Kidney (tissue), 14 donors: ENCODE measurements around the gene RAP1GDS1. TPM values are rescaled to one million over a fixed set of nuclear protein-coding genes. Genes with fewer than 3 reads are reported as not detected.

ENCODE experiments used
- DNase-seq, 5 donors: peaks; one replicate each; pipeline ENCODE4 v3.0.0-alpha.2; 2013 to 2020
- FAIRE-seq: peaks from 2 replicates; lab custom pipeline; 2012; peaks lifted over from hg19 to GRCh38; lab: Jason Lieb, UNC
- H3K27ac ChIP-seq, 2 donors: one replicate each; pipeline ENCODE4 v1.7.0; 2013; ENCODE audit warnings: low read depth in 2 of 2, low read length in 2 of 2, inconsistent platforms in 1 of 2
- H3K27me3 ChIP-seq: one replicate; pipeline ENCODE4 v1.7.1; 2013; ENCODE audit warnings: low read length, inconsistent platforms; ENCODE audit not compliant: control insufficient read depth, insufficient read depth
- H3K36me3 ChIP-seq, 3 donors: one replicate each; pipeline versions ENCODE4 v1.7.0 to v1.7.1; 2013; ENCODE audit warnings: low read length in 3 of 3, control low read depth in 1 of 3, inconsistent platforms in 1 of 3; ENCODE audit not compliant: insufficient read depth in 3 of 3, control insufficient read depth in 2 of 3
- H3K4me1 ChIP-seq, 3 donors: one replicate each; pipeline versions ENCODE4 v1.7.0 to v1.7.1; 2013; ENCODE audit warnings: low read length in 3 of 3, inconsistent platforms in 1 of 3, low read depth in 1 of 3; ENCODE audit not compliant: control insufficient read depth in 2 of 3, insufficient read depth in 2 of 3
- H3K4me3 ChIP-seq, 3 donors: one replicate each; pipeline versions ENCODE4 v1.7.0 to v1.8.1; 2013; ENCODE audit warnings: low read length in 3 of 3, control low read depth in 1 of 3, inconsistent platforms in 1 of 3
- H3K9ac ChIP-seq, 3 donors: one replicate each; pipeline versions ENCODE4 v1.7.0 to v1.7.1; 2013; ENCODE audit warnings: low read length in 3 of 3, control low read depth in 1 of 3, inconsistent platforms in 1 of 3
- H3K9me3 ChIP-seq, 3 donors: one replicate each; pipeline versions ENCODE4 v1.7.0 to v1.7.1; 2013; ENCODE audit warnings: low read length in 3 of 3, control low read depth in 1 of 3, inconsistent platforms in 1 of 3; ENCODE audit not compliant: control insufficient read depth in 2 of 3, insufficient read depth in 1 of 3
- intact Hi-C: fragments of 100-400 bp; cut with DNase I; formaldehyde crosslinking; loops from one replicate; pipeline ENCODE4 v1.11.1; 2022
- polyA plus RNA-seq: library from polyadenylated mRNA; stranded (reverse); fragments of 350-450 nt; fragmentation: Illumina TruSeq; extraction: RNeasy Lipid Tissue Mini Kit (QIAGEN cat#74804); gene quantifications from one replicate; pipeline ENCODE4 v1.2.3, GENCODE V29; 2014; ENCODE audit warnings: low read depth, low replicate concordance; ENCODE audit not compliant: insufficient read depth
- total RNA-seq: library from RNA; stranded (reverse); fragmentation: NEBNext Ultra II Directional; extraction: Animal tissue kit (Norgen Biotek cat#: 25700); gene quantifications from one replicate; pipeline ENCODE4 v1.2.1, GENCODE V29; 2021
- TF ChIP-seq, protein P1 (sequence below): IDR thresholded peaks from 3 replicates; pipeline ENCODE4 v1.5.1; 2012; ENCODE audit warnings: mild to moderate bottlenecking, moderate library complexity, borderline replicate concordance; ENCODE audit not compliant: insufficient read depth; ENCODE audit errors: extremely low read depth
- donor health status: control.
- donor health status: control.
- donor health status: control.
- donor health status: control.
- donor health status: control.
- donor health status: DM: yes; HTN: yes; CAD: no.
- donor health status: Normal renal cell carcinoma (clear cell type).

Gene RAP1GDS1
- total and polyA plus RNA-seq, 2 donors from 2014 or later, result 23.0 to 42.2 TPM

- no peak overlapping the region for H3K27ac ChIP-seq
- FAIRE-seq (peak; percentile 67), DNase-seq (peak in 2 of 5 donors; percentile 8 to 11)
- H3K9me3 ChIP-seq, result no peaks in the 10 kb centered on the region
- intact Hi-C loops, result no loop called here
- no peak overlapping the region for H3K4me3 ChIP-seq
- TF ChIP-seq, protein P1, sequence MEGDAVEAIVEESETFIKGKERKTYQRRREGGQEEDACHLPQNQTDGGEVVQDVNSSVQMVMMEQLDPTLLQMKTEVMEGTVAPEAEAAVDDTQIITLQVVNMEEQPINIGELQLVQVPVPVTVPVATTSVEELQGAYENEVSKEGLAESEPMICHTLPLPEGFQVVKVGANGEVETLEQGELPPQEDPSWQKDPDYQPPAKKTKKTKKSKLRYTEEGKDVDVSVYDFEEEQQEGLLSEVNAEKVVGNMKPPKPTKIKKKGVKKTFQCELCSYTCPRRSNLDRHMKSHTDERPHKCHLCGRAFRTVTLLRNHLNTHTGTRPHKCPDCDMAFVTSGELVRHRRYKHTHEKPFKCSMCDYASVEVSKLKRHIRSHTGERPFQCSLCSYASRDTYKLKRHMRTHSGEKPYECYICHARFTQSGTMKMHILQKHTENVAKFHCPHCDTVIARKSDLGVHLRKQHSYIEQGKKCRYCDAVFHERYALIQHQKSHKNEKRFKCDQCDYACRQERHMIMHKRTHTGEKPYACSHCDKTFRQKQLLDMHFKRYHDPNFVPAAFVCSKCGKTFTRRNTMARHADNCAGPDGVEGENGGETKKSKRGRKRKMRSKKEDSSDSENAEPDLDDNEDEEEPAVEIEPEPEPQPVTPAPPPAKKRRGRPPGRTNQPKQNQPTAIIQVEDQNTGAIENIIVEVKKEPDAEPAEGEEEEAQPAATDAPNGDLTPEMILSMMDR, result no peak
- H3K36me3 ChIP-seq, result no peaks in the 10 kb centered on the region
- no peaks in the 10 kb centered on the region for H3K27me3 ChIP-seq
- H3K4me1 ChIP-seq, result no peaks in the 10 kb centered on the region
- no peak overlapping the region for H3K9ac ChIP-seq
Measured at GRCh38 chr4:98383431-98384106, 122.4 kb downstream of the RAP1GDS1 start.

GRCh38 chr4:98385831-98386230 lies 124.6 kb downstream of the RAP1GDS1 start:
- no peak overlapping the region for H3K9ac ChIP-seq
- DNase-seq (peak in 2 of 5 donors; percentile 3 to 26), FAIRE-seq (no peak)
- no peaks in the 10 kb centered on the region for H3K4me1 ChIP-seq
- TF ChIP-seq, protein P1, result no peak
- H3K4me3 ChIP-seq, result no peak overlapping the region
- no peak overlapping the region for H3K27ac ChIP-seq
- no peaks in the 10 kb centered on the region for H3K27me3 ChIP-seq
- intact Hi-C loops, result no loop called here
- H3K36me3 ChIP-seq, result no peaks in the 10 kb centered on the region
- no peaks in the 10 kb centered on the region for H3K9me3 ChIP-seq

GRCh38 chr4:98387345-98388026 lies 126.3 kb downstream of the RAP1GDS1 start:
- H3K27ac ChIP-seq, result no peak overlapping the region
- no peaks in the 10 kb centered on the region for H3K9me3 ChIP-seq
- TF ChIP-seq, protein P1, result no peak
- H3K4me3 ChIP-seq, result no peak overlapping the region
- intact Hi-C loops, result no loop called here
- FAIRE-seq, result no peak
- DNase-seq, result no peak
- no peaks in the 10 kb centered on the region for H3K4me1 ChIP-seq
- no peaks in the 10 kb centered on the region for H3K27me3 ChIP-seq
- H3K9ac ChIP-seq, result no peak overlapping the region
- H3K36me3 ChIP-seq, result no peaks in the 10 kb centered on the region
